OCI-LY1 (cell line): ENCODE measurements around the gene NWD2.

Experiments
- EZH2 ChIP-seq: fragments of 200-600 bp; sonication (generic), shearing (Covaris generic); IDR thresholded peaks from 2 replicates; pipeline ENCODE4 v1.8.0; 2017; ENCODE audit warnings: borderline replicate concordance, mixed run types, mild to moderate bottlenecking, antibody characterized with exemption, low read length, moderate library complexity, mixed read lengths
- TF ChIP-seq, protein P1 (sequence below): fragments of 200-600 bp; sonication (generic), shearing (Covaris generic); IDR thresholded peaks from 2 replicates; pipeline ENCODE4 v1.5.1; 2017; ENCODE audit warnings: mild to moderate bottlenecking, antibody characterized with exemption, low read length, moderate library complexity, mixed read lengths

DNA sequence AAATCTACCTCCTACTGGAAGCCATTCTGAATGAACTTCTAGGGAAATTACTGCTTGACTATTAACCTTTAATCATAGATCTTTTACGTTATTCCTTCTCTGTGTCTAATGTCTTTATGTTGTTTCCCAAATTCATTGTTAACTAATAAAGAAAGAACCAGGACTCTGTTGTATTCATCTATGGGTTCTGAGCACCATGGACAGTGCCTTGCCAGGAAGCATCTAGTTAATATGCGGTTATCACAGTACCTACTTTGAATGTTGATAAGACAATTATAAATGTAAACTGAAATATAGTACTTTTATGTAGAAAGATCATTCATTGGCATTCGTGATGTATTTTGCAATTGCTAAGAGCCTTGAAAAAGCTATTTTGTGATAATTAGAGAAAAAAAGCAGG is 23.8 kb downstream of the NWD2 start:
- TF ChIP-seq, protein P1, sequence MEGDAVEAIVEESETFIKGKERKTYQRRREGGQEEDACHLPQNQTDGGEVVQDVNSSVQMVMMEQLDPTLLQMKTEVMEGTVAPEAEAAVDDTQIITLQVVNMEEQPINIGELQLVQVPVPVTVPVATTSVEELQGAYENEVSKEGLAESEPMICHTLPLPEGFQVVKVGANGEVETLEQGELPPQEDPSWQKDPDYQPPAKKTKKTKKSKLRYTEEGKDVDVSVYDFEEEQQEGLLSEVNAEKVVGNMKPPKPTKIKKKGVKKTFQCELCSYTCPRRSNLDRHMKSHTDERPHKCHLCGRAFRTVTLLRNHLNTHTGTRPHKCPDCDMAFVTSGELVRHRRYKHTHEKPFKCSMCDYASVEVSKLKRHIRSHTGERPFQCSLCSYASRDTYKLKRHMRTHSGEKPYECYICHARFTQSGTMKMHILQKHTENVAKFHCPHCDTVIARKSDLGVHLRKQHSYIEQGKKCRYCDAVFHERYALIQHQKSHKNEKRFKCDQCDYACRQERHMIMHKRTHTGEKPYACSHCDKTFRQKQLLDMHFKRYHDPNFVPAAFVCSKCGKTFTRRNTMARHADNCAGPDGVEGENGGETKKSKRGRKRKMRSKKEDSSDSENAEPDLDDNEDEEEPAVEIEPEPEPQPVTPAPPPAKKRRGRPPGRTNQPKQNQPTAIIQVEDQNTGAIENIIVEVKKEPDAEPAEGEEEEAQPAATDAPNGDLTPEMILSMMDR, result no peak
- no peak for TF ChIP-seq EZH2
